GM18526 (cell line): ENCODE data around the gene NUP210L.

Experiments used
- POLR2A ChIP-seq: IDR thresholded peaks from 3 replicates; pipeline ENCODE4 v1.6.1; 2011; ENCODE audit not compliant: insufficient read length; ENCODE audit errors: extremely low read depth

NUP210L gene

GRCh38 chr1:154154534-154155191 is at the start of gene NUP210L:
TSS of gene NUP210L (minus strand) at chr1:154155073.
- TF ChIP-seq POLR2A, result peak; percentile 16

- TF ChIP-seq POLR2A, result no peak
Measured at GRCh38 chr1:154199563-154199879, 44.6 kb upstream of the NUP210L start.

GRCh38 chr1:154198756-154199562 is 44.1 kb upstream of the NUP210L start:
- no peak for TF ChIP-seq POLR2A

GRCh38 chr1:154193821-154194220 is 38.9 kb upstream of the NUP210L start:
- TF ChIP-seq POLR2A, result no peak

GRCh38 chr1:154192476-154192875 is 37.6 kb upstream of the NUP210L start:
- no peak for TF ChIP-seq POLR2A

DNA sequence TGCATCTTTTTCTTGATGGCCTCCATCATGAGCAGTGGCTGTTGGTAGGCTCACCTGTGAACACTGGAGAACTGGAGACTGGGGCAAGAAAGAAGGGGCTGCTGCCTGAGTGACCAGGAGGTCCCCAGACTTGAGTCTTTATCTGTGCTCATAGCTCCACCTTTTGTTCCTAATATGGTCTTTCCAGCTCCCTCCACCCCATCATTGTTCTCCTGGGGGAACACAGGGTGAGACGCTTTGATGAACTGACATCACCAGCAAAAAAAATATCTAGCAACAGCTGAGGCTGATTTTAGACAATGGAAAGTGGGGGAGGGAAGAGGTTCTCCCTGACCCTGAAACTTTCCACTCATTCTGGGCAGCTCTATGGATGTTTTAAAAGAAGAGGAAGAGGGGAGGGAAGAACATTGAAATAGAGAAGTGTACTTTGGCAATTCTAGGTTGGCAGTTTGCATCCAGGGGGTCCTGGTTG is 37.2 kb upstream of the NUP210L start, which contains the start of gene TPM3:
TPM3 (minus strand) TSS at position 111 of the 472 bp plus-strand sequence; CDS start at position 29, 82 bp downstream.
- no peak for TF ChIP-seq POLR2A

GRCh38 chr1:154190550-154190949 is 35.7 kb upstream of the NUP210L start:
- no peak for TF ChIP-seq POLR2A

- TF ChIP-seq POLR2A, result no peak
Measured at GRCh38 chr1:154186852-154187501, 32.1 kb upstream of the NUP210L start.

GRCh38 chr1:154186177-154186576 is 31.3 kb upstream of the NUP210L start:
- TF ChIP-seq POLR2A, result no peak

GRCh38 chr1:154183046-154183915 is 28.4 kb upstream of the NUP210L start:
- TF ChIP-seq POLR2A, result peak; percentile 97

DNA sequence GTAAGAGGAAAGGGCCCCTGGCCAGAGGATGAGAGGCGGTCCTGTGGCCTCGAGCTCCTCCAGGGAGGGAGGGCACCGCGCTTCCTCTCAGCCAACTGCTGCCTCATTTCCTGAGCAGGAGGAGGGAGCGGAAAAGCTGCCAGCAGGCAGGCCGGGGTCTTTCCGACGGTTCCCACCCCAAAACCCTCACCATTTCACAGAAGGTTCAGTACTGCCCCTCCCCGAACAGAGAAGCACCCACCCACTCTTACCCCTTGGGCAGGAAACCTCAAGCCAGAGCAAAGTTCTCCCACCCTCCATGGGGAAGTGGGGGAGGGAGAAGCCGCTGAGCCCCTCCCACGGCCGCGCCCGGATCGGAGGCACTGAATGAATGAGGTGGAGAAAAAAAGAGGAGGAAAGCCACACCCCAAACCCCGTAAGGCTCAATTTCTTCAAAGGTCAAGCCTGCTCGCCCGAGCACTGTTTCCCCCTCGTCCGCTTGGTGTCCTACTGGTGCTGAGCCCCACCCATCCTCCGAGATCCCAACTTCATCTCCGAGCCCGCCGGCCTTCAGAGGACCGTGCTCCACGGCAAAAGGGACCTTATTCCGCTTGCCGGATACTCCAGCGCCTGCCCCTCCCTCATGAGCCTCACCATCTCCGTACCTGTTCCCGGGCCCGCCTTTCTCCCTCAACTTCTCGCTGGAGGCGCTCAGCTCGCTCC is 27.6 kb upstream of the NUP210L start:
- TF ChIP-seq POLR2A, result peak; percentile 50

DNA sequence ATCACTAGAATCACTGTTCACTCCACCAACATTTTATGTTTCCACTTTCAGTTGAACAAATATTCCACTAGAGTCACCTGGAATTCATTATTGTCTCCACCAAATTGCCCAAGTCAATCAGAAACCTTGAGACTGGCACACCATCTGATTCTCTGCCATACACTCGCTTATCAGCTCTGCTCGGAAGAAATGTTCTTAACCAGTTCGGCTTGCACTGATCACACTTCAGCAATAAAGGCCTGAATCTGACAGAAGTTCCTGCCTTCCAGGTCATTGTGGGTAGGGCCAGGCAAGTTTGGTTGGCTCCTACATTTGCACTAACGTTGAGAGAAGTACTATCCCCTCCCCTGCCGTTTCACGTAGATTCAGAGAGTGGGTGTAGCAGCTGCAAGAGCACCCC is 27.1 kb upstream of the NUP210L start:
- no peak for TF ChIP-seq POLR2A

DNA sequence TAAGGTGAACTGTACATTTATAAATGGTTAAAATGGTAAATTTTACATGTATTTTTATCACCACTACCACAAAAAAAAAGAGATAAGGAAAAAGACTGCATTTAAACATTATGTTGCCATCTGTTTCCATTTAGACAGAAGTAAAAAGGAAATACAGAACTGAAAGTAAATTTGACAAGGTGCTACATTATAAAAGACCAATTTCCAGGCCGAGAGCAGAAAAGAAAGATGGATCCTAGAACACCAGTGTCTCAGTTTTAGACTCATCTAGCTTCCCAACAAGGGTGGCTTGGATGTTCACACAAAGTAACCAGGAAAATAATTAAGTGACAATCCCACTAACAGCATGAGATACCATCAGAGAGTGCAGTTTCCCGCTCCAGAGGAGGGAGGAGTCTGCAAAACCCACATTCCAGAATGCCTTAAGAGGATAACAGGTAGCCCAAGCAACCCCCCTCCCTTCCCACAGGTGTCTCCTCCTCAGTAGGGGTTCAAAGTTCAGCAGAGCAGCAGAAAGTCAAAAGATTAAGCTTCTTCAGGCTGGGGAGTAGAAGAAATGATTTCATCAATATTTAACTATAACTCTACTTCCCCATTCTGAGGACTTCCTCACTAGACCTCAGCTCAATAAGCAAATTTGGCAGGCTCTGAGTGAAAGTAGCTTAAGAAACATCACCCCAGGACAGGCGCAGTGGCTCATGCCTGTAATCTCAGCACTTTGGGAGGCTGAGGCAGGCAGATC is 25.2 kb upstream of the NUP210L start:
- TF ChIP-seq POLR2A, result no peak
